Right forelimb (tissue), 1 donor: Measurements from ENCODE around the gene CD40.
"Not testable (repeated sequence)": the region's sequence is repeated elsewhere in the genome, so short reads cannot be mapped to it uniquely, and the experiment has no call there.

Source experiments
- DNase-seq: peaks from one replicate; pipeline ENCODE4 v3.0.0-alpha.2; 2018

CD40 gene

DNA sequence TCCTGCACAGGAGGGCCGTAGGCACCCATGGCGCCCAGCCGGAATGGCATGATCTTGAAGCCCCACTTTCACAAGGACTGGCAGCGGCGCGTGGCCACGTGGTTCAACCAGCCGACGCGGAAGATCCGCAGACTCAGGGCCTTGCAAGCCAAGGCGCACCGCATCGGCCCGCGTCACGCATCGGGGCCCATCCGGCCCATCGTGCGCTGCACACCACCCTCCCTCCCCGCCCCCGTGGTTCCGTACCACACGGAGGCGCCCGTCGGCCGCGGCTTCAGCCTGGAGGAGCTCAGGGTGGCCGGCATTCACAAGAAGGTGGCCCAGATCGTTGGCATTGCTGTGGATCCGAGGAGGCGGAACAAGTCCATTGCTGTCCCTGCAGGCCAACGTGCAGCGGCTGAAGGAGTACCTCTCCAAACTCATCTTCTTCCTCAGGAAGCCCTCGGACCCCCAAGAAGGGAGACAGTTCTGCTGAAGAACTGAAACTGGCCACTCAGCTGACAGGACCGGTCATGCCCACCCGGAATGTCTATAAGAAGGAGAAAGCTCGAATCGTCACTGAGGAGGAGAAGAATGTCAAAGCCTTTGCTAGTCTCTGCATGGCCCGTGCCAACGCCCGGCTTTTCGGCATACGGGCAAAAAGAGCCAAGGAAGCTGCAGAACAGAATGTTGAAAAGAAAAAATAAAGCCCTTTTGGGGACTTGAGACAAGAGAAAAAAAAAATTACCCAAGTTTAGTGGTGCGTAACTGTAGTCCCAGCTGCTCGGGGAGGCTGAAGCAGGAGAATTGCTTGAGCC, 18.4 kb upstream of the CD40 start:
- DNase-seq: no peak

DNA sequence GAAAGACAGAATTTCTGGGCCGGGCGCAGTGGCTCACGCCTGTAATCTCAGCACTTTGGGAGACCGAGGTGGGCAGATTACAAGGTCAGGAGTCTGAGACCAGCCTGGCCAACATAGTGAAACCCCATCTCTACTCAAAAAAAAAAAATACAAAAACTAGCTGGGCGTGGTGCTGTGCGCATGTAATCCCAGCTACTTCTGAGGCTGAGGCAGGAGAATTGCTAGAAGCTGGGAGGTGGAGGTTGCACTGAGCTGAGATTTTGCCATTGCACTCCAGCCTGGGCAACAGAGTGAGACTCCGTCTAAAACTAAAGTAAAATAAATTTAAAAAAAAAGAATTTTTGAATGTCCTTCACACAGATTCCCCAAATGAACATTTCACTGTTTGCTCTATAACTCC, 17.7 kb upstream of the CD40 start:
- DNase-seq: not testable (repeated sequence)

DNA sequence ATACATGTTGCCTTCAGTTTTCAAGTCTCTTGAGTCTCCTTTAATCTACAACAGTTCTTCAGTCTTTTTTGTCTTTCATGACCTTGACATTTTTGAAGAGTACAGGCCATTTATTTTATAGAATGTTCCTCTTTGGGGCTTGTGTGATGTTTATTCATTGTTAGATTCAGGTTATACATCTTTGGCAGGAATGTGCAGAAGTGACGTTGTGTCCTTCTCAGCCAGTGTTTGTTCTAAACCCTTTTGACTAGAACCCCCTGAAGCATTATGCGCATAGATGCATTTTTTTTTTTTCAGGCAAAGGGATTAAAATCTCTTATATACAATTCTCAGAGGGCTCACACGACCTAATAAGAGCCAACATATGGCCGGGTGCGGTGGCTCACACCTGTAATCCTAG, 17.1 kb upstream of the CD40 start:
- no peak for DNase-seq

DNA sequence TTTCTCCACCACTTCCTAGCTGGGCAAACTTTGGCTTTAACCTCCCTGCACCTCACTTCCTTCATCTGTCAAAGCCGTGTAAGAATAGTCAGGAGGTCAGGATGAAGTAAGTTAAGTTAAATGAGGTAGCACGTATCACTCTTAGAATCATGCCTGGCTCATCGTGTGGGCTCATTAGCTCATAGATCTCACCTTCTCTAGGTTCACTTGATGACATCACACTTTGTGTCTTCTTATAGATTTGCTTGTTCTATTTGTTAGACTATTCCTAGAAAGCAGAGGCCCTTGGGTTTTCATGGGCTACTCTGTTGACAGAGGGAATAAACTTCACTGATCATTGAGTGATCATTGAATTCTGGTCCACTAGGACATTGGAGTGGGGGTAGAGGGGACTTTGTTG, 16.2 kb upstream of the CD40 start:
- no peak for DNase-seq

DNA sequence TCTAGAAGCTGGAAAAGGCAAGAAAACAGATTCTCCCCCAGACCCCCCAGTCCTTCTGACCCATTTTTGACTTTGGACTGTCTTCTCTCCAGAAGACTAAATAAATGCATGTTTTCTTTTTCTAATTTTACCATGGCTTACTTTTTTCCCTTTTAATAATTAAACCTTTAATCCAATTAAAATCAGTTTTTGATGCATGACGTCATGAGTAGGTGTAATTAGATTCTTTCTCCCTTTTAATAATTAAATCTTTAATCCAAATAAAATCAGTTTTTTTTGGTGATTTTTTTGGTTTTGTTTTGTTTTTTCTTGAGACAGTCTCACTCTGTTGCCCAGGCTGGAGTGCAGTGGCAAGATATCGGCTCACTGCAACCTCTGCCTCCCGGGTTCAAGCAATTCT, 15.2 kb upstream of the CD40 start:
- no peak for DNase-seq

DNA sequence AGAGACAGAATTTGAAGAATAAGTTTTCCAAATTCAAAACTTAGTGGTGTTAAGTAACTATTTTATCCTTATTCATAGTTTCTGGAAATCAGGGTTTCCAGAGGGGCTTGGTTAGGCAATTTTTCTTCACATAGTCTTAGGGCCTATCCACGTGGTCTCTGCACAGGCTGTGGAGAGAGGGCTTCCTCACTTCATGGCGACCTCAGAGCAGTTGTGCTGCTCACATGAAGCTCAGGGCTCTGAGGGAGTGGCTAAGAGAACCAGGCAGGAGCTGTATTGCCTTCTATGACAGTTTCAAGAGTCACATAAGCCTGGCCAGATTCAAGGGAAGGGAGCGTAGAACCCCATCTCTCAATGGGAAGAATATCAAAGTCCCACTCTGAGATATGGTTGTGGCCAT, 13.9 kb upstream of the CD40 start:
- no peak for DNase-seq

DNA sequence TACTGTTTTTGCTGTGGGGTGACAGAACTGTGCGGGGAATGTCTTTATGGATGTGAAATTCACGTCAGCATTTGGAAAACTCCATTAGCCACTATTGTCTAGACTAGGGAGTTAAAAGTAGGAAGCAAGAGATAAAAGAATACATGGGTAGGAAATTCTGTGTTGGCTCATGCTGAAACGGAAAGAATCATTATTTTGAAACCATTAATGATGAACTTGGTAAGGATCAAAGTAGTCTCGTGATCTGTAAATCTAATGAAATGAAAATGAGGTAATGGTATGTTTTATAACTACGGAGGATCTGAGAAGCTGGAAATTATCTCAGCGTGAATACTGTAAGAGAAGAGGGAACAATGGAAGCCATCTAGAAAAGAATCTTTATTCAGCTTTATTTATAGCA, 11.1 kb upstream of the CD40 start:
- DNase-seq: no peak

DNA sequence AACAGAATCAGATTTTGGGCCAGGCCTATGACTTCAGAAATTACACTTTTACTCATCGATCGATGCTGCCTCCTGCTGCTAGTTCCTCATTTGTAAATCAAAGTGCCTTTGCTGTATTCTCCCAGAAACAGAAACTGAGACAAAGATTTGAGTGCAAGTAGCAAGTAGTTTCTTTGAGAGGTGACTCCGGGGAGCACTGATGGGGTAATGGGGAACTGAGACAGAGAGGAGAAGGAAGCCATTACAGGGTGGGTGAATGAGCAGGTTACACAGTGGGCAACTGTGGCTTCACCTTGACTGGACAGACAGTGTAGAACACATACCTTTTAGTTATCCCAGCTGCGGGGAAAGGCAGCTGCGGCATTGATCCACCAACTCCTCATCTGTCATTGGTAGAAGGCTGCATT, 9.7 kb upstream of the CD40 start:
- no peak for DNase-seq

DNA sequence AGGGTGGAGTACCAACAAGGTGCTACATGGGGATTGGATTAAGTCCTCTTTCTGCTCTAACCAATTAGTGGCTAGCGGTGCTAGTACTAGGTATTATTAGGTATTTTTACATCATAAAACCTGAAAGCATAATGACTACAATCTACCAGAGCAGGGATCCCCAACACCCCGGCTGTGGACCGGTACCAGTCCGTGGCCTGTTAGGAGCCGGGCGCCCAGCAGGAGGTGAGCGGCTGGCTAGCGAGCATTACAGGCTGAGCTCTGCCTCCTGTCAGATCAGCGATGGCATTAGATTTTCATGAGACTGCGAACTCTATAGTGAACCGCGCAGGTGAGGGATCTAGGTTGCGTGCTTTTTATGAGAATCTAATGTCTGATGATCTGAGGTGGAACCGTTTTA, 9.1 kb upstream of the CD40 start:
- no peak for DNase-seq

DNA sequence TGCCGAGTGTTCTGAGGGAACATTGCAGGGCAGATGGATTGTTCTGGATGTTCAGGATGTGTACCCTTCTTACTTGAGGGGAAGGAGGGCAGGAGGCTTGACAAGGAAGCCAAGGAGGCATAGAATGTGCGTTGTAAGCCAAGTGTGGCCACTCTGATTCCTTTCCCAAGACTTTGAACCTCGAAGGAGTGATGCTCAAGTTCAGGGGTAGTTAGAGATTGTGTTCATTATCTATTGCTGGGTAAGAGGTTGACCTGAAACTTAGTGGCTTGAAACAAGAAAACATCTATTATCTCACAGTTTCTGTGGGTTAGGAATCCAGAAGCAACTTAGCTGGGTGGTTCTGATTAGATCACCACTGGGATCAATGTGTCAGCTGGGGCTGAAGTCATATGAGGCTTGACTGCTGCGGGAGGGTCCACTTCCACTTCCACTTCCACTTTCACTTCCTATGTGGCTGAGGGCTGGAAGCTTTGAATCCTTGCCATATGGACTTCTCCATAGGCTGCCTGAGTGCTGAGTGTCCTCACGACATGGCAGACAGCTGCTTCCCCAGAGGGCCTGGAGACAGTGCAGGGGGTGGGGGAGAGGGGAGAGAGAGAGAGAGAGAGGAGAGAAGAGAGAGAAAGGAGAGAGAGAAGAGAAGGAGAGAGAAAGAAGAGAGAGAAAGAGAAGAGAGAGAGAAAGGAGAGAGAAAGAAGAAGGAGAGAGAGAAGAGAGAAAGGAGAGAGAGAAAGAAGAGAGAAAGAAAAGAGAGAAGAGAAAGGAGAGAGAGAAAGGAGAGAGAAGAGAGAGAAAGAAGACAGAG, 6.9 kb upstream of the CD40 start:
- no peak for DNase-seq

DNA sequence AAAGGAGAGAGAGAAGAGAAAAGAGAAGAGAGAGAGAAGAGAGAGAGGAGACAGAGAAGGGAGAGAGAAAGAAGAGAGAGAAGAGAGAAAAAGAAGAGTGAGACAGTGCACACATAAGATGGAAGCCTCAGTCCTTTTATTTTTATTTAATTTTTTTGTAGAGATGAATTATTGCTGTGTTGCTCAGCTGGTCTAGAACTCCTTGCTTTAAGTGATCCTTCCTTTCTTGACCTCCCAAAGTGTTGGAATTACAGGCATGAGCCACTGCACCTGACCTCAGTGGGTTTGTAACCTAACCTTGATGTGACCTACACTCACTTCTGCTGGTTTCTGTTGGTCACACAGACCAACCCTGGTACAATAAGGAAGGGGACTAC, 6.3 kb upstream of the CD40 start:
- DNase-seq: no peak

DNA sequence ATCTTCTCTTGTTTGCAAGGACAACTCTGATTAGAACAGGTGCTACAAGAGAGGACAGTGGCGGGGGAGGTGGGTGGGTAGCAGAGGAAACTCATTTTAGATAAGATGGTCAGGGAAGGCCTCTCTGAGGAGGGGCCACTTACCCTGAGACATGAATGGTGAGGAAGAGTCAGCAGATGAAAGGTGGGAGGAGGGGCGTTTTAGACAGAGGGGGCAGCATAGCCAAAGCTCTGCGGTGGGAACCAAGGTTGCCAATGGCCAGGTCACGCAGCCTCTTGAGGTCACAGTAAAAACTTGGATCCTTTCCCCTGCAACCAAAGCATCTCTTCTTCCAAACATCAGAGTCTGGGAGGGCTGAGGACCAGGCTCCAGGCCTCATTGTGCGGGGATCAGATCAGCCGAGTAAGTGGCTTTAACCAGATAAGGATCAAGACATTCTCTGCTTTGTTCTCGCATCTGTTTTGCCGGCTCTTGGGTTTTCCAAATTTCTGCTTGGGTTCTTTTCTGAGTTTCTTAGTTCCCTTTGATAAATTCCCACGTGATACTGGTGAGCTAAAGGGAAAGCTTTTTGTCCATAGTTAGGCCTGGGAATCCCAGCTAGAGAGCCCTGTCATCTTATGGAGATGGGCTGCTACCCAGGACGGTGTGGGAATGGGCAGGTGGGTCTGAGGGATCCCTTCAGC, 5.5 kb upstream of the CD40 start:
- DNase-seq: no peak

DNA sequence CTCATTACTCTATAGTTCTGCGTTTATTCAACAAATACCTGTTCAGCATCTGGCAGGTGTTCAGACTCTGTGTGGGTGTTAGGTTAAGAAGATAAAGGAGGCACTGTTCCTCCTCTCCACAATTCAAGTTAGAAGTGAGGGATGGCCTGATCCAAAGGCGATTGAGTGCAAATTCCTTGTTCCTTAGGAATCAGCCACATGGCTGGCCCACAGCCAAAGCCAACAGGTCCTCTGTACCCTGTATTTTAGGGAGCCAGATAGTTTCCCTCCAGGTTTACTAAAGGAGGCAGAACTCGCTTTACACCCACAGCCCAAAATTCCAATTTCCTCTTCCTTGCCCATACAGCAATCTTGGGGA, 5.0 kb upstream of the CD40 start:
- no peak for DNase-seq

DNA sequence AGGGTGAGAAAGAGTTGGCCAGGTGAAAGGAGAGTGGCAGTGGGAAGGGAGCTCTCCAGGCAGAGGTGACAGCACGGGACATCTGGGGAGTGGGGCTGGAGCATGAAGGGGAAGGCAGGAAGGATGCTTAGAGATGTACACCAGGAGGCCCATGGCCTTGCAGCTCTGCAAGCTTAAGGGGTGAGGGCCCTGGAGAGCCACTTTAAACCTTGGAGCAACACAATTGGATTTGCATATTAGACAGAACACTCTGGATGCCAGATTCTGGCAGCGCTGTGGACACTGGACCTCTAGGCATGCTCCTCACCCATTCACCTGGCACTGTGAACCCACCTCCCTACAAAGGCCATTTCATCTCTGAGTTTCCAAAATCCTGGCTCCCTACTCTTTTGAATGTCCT, 3.7 kb upstream of the CD40 start:
- no peak for DNase-seq

DNA sequence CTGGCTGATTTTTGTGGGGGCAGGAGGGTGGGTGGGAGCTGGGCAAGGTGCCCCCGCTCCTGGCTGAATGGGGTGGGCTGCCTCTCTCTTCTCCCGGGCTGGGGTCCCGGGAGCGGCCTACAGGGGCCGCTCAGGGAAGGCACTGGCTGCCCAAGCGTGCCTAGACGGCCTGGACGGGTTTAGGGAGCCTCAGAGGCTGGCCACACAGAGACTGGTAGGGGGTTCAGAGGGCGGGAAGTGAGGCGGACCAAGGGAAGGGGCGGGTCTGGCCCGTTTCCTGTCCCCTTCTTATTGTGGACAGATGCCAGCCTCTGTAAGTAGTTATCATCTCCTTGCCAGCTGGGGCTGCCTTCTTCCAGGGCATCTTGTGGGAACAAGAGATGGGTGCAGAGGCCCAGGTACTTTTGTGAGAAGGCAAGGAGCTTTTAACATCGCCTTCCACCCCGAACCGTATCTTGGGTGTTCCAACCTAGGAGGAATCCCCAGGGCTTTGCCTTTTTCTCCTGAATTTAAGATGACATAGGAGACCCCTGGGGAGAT, 437 bp downstream of the CD40 start:
- DNase-seq: no peak

DNA sequence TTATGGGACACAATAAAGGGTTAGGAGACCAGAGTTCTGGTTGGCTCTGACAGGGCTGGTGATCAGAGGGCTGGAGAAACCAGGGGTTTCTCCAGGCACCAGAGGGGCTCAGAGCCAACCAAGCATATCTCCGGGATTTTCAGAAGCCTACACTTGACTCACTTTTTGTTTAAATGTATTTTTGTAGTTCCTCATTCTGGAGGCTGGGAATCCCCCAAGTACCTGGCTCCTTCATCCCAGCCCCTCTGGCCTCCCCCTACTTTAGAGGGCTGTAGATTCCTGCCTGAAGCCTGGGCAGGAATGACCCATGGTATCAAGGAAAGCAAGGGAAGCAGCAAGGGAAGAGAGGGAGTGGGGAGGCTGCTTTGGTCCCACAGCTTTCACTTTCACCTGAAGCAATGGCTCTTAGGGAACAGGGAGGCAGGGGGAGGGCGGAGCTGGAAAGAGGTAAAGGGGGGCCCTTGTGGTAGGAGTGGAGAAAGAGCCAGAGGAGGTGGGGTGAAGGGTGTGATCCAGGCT, 973 bp downstream of the CD40 start:
- no peak for DNase-seq

DNA sequence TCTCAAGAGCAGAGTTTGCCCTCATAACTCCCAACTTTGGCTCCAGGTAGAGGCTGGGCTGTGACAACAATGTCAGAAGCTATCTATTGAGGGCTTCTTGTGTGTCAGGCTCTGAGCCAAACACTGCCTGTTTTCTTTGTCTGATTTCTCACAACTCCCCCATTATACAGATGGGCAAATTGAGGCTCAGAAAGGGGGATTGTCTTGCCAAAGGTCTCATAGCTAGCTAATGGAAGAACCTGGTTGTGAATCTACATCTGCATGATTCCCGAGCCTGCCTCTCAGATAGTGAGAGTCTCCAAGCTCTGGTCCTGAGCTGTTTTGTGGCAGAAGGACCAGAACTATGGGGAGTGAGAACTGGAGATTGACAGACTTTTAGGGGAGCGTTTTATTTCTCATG, 1.4 kb downstream of the CD40 start:
- no peak for DNase-seq

DNA sequence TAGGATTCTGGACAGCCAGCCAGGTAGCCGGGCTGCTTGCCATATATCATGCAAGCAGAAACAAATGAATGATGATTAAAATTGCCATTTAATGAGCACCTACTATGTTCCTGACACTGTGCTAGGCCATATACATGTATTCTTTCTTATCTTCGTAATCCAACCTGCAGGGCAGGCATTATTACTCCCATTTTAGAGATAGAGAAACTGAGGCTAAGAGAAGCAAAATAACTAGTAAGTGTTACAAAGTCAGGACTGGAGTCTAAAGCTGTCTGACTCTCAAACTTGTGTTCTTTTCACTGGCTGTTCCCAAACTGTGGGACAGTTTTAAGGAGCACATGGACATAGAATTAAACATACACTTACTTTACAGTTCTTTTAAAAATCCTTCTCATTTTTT, 2.0 kb downstream of the CD40 start:
- DNase-seq: no peak

DNA sequence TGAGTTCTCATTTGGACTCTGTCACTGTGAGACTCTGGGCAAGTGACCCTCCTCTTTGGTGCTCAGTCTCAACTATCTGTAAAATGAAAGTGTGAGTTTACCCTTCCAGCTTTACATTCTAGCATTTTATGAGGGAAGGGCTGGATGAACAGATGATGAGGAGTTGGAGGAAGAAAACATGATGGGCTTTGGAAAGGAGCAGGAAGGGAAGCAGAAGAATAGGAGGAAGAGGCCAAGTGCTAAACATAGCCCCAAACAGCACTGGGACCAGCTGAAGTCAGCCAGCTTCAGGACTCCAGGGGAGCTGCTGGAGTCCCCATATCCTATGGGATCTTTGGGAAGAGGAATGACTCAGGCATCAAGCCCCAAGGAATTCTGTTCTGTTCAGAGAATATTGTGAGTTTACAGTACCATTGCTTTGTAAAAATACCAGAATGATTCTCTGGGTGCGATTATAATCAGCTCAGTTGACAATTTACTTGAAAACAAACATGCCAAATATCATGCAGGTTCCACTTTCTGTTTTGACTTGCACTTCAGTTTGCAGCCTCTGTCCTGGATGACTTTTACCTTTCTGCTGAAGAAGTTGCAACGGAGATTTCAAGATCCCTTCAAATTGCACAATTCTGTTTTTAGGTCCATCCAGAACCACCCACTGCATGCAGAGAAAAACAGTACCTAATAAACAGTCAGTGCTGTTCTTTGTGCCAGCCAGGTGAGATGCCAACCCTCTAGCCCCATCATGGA, 3.2 kb downstream of the CD40 start:
- no peak for DNase-seq

DNA sequence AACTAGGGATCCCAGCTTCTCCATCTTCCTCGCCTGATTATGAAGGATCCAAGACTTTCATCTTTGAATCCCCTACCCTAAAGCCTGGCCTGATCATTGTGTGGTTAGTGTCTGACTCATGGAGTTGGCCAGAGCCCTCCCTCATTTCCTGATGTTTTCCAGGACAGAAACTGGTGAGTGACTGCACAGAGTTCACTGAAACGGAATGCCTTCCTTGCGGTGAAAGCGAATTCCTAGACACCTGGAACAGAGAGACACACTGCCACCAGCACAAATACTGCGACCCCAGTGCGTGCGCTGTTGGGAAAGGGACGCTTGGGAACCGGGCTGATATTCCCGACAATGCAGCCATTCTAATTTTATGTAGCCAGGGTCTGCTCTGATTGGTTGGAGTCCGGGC, 4.0 kb downstream of the CD40 start:
- no peak for DNase-seq

DNA sequence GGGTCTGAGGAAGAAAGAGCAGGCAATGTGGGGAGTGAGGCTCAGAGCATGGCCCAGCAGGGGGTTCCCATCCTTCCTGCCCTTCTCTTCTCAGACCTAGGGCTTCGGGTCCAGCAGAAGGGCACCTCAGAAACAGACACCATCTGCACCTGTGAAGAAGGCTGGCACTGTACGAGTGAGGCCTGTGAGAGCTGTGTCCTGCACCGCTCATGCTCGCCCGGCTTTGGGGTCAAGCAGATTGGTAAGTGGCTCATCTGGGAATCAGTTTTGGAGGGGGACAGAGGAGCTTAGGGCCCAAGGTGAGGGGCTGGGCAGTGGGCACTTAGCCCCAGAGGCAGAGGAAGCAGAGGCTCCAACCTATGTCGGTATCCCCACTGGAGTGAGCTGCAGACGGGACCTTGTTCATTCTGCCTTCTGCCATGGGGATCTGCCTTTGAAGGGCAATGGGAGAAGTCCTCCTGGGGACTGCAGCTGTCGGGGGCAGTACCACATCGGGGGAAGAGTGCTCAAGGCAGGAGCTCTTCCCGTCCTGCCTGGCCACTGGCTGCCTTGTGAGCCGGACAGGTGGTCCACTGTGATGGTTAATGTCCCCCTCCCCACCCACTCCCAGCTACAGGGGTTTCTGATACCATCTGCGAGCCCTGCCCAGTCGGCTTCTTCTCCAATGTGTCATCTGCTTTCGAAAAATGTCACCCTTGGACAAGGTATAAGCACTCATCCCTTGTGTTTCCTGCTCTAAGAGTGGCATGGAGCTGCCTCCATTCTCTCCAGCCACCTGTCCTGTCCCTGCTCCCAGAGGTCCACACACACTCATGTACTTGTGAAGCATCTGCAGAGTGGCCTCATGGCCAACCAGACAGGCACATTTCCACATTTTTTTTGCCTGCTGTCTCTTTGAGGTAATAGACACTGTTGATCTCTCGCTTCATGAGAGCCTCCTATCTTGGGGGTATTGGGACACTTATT, 4.7 kb downstream of the CD40 start:
- DNase-seq: no peak
